Inflammatory macrophage (primary cell): ENCODE results near the gene LMNTD2.
A peak's percentile ranks its signal among the peaks of the same experiment; 100 is the strongest.

Source experiments
- DNase-seq, 2 donors: peaks; one replicate each; pipeline ENCODE4 v3.0.0-alpha.2; 2020 to 2022

The LMNTD2 gene

DNA sequence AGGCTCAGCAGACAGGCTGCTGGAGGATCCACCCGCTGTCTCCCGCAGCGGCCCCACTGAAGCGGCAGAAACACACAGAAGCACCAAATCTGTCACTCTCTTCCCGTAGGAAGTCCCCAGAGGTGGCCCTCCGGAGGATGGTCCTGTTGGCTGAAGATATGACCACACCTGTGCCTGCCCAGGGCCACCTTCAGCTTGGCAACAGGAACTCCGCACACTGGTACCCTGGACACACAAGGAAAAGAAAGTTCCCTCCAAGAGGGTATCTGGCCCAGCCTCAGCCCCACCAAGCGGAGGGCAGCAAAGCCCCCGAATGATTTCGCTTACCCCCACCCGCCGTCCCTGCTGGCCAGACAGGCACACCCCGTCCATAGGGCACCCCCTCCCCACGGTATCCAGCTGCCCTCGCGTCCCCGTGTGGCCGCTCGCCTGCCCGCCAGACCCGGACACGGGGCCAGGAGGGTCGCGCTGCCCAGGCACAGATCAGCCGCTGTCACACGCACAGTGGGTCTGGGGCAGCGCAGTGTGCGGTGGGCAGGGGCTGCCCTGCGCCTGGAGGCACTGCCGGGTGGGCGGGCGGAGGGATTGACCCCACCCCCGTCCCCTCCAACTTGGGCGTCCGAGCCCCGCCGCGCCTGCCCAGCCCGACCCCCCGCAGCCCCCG, 7.2 kb upstream of the LMNTD2 start:
- no peak for DNase-seq

- no peak for DNase-seq
Measured at GRCh38 chr11:567011-567628, 6.6 kb upstream of the LMNTD2 start.

DNA sequence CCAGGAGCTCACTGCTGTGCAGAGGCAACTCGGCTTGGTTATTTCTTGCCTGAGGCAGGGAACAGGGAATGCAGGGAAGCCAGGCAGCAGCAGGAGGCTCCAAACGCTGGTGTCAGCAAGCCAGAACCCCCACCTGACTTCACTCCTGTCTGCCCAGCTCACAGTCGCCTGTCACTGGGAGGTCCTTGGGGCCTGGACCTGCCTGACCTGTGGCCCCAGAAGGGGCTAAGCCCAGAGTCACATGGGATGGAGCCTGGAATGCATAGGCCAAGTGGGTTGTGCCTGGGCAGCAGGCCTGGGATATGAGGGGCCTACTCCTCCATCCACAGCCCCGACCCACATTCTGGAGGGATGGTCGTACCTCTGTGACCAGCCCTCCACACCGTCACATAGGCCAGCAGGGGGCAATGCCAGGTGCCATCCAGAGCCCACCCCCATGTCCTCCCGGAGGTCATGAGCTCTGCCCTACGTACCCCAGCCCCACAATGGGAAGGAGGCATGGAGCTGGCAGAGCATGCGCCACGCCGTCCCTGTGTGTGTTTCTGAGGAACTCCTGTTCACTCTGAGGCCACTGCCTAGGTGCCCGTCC, 5.5 kb upstream of the LMNTD2 start:
- DNase-seq, result no peak

- DNase-seq, result no peak
Measured at GRCh38 chr11:563812-564578, 3.5 kb upstream of the LMNTD2 start.

DNA sequence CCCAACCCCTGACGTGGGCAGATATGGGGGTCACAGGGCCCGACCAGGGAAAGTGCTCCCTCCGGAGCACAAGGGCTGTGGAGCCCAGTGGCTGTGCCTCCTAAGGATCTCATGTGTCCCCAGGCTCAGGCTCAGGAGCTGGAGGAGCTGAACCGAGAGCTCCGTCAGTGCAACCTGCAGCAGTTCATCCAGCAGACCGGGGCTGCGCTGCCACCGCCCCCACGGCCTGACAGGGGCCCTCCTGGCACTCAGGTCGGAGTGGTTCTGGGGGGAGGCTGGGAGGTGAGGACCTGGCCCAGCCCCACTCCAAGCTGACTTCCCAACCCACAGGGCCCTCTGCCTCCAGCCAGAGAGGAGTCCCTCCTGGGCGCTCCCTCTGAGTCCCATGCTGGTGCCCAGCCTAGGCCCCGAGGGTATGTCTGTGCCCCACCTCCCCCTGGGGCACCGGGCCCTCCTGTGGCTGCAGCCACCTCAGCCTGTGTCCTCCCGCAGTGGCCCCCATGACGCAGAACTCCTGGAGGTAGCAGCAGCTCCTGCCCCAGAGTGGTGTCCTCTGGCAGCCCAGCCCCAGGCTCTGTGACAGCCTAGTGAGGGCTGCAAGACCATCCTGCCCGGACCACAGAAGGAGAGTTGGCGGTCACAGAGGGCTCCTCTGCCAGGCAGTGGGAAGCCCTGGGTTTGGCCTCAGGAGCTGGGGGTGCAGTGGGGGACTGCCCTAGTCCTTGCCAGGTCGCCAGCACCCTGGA, 2.7 kb upstream of the LMNTD2 start:
- no peak for DNase-seq

DNA sequence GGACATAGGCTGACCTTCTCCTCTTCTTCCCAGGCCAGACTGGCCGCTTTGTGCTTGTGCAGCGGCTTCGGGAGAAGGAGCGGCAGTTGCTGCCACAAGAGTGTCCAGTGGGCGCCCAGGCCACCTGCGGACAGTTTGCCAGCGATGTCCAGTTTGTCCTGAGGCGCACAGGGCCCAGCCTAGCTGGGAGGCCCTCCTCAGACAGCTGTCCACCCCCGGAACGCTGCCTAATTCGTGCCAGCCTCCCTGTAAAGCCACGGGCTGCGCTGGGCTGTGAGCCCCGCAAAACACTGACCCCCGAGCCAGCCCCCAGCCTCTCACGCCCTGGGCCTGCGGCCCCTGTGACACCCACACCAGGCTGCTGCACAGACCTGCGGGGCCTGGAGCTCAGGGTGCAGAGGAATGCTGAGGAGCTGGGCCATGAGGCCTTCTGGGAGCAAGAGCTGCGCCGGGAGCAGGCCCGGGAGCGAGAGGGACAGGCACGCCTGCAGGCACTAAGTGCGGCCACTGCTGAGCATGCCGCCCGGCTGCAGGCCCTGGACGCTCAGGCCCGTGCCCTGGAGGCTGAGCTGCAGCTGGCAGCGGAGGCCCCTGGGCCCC, 1.6 kb upstream of the LMNTD2 start:
- DNase-seq, result no peak

DNA sequence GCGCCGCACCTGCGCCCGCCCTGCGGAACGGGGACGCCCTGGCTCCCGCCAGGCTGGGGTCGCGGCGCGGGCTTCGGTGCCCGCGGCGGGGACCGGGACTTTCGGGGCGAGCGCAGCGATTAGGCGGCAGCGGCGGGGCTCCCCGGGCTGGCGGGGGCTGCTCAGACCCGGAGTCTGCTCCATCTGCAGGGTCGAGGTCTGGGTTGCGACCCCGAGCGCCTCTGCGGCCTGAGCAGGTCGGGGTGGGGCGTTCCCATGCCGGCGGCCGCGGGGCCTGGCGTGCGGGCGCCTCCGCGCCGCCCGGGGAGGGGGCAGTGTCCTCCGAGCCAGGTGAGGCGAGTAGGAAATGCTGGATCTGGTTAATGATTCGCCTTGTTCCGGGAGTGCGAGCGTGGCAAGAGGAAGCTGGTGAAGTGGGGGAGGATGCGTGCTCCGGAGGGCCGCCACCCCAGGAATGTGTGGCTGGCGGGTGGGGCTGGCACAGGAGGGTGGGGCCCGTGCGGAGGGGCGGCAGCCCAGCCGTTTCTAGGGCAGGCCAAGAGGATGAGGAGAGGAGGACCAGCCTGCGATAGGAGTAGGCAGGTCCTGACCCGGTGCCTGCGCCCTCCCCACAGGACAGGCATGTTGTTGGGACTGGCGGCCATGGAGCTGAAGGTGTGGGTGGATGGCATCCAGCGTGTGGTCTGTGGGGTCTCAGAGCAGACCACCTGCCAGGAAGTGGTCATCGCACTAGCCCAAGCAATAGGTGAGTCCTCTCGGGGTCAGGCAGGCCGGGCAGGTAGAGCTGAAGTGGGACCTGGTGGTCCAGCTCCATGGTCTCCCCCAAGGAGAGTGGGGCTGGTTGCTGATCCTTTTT, 838 bp upstream of the LMNTD2 start:
- peak in 1 of 2 donors; percentile 23 for DNase-seq

GRCh38 chr11:559712-560304, 730 bp downstream of the LMNTD2 start:
- no peak for DNase-seq

GRCh38 chr11:559020-559620, 1.4 kb downstream of the LMNTD2 start:
- no peak for DNase-seq

GRCh38 chr11:558503-558902, 2.0 kb downstream of the LMNTD2 start:
- DNase-seq, result no peak

GRCh38 chr11:557328-558132, 3.0 kb downstream of the LMNTD2 start:
- DNase-seq, result no peak

DNA sequence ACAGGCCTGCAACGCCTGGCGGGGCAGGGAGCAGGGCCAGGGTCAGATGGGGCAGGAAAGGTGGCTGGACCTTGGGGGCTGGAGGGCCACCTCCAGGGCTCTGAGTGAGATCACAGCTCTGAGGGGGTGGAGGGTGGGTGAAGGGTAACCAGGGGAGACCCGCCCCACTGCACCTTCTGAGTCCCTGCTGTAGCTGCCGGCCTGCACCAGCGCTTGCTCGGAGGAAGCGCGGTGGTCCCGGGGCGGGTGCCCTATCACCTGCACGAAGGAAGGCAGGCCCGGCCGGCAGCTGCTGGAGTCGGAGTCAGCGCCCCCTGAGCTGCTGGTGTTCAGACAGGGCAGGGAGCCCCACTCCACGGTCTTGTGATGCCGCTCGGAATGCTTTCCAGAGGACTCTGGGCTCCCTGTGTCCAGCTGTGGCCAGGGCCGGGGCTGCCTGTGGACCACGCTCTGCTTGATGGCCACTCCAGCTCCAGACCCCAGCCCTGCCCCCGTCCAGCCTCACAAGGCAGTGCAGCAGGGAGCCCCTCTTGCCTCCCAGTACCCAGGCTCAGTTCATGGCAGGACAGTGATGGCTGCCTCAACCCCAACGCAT, 3.8 kb downstream of the LMNTD2 start:
- no peak for DNase-seq

DNA sequence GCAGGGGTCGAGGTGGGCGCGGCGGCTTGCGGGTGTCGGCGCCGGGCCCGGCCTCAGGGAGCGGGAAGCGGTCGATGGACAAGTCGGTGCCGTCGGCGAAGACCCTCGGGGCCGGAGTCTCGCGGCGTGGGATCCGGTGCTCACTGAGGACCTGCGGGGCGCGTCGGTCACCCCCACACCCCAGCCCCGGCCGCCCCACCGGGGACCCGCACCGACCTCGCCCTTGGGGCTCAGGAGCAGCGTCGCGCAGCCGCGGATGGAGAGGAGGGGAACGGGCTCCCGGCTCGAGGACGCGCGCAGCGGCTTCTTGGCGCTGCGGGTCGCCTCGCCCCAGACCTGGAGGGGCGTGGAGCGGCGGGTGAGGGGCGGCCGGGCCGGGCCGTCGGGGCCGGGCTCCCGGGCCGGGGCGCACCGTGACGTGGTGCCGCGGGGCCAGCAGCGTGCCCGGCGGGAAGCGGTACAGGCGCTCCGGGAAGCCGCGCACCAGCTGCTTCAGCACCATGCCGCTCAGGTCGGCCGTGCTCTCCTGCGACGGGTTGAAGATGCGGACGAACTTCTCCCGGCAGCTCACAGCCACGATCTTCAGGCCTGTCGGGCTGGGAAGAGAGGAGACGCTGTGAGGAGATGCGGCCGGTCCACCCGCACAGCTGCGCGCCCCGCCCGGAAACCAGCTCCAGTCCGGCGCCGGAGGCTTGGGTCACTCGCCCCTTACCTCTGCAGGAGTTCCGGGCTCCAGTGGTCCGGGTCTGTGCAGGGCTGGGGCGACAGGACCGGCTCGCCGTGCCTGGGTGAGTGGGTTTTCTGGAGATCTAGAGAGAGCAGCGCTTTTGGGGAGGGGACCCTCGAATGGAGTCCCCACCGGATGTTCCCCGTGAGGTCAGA, 4.5 kb downstream of the LMNTD2 start:
- no peak for DNase-seq

DNA sequence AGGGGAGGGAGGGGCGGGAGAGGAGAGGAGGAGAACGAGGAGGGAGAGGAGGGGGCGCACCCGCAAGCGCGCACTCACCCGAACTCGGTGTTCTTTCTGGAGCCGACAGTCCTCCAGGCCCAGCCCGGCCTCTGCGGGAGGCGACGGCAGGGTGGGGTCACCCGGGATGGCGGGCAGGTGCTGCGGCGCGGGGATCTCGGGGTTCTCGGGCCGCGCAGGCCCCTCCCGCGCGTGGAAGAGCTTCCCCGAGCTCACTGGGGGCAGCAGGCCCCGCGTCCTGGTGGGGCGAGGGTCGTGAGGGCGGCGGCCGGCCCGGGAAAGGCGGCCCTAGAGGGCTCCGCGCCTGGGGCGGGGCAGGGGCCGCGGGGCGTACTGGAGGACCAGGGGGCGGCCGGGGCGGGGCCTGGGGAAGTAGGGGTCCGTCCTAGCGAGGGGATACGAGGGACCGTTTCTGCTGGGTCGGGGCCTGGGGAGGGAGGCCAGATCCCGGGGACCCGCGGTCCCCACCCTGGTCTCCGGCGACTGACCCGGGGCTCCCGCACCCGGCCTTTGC, 5.2 kb downstream of the LMNTD2 start:
- DNase-seq, result no peak

- DNase-seq, result peak; percentile 23 to 60
Measured at GRCh38 chr11:554428-555226, 5.9 kb downstream of the LMNTD2 start.

DNA sequence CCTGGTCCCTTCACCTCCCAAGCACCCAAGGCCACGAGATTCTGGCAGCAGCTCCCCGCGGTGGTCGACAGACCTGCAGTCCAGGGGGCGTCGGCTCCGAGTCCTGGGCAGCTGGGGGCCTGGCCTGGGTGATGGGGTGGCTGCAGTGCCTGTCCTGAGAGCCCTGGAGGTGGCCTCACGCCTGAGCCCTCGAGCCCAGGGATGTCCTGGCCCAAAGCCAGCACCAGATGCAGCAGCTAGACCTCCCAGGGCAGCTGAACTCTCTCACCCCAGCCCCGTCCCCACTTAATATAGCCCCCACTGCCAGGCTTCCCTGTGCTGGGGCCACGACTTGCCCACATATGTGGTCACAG, 6.6 kb downstream of the LMNTD2 start:
- DNase-seq, result no peak
